H1 (cell line): ENCODE data around the gene ZSCAN5A. TPM values are rescaled to one million over a fixed set of nuclear protein-coding genes. Genes with fewer than 3 reads are reported as not detected.
A peak's percentile ranks its signal among the peaks of the same experiment; 100 is the strongest.
"Not testable (repeated sequence)": the region's sequence is repeated elsewhere in the genome, so short reads cannot be mapped to it uniquely, and the experiment has no call there.

Experiments
- CTCF ChIA-PET: fragments of 300-600 bp; sonication (Branson Sonifier 250); formaldehyde crosslinking; loops from one replicate; lab custom pipeline; 2021; ENCODE audit not compliant: partially characterized antibody; lab: Charles Lee
- POLR2A ChIA-PET: fragments of 300-600 bp; sonication (Branson Sonifier 250); formaldehyde crosslinking; loops from one replicate; lab custom pipeline; 2021; ENCODE audit warnings: inconsistent platforms; ENCODE audit not compliant: partially characterized antibody; lab: Charles Lee
- DNase-seq, 2 experiments: peaks; one replicate each; pipeline versions ENCODE4 v3.0.0 to v3.0.0-alpha.2; 2010 to 2022; ENCODE audit warnings: low spot score in 2 of 2, low read depth in 1 of 2, mixed read lengths in 1 of 2
- FAIRE-seq: peaks from 2 replicates; lab custom pipeline; 2011; peaks lifted over from hg19 to GRCh38; lab: Jason Lieb, UNC
- H2AFZ ChIP-seq: 2 replicates; pipeline ENCODE4 v1.8.1; 2012; ENCODE audit warnings: low read length, inconsistent platforms
- H2AK5ac ChIP-seq: 2 replicates; pipeline ENCODE4 v1.6.1; 2013; ENCODE audit warnings: low read depth, low read length
- H2BK120ac ChIP-seq: replicated peaks from 2 replicates; pipeline ENCODE3; 2013; ENCODE audit warnings: low read depth, low read length, inconsistent platforms
- H2BK12ac ChIP-seq: 2 replicates; pipeline ENCODE4 v1.6.1; 2013; ENCODE audit warnings: low read depth, low read length
- H2BK15ac ChIP-seq: 2 replicates; pipeline ENCODE4 v1.6.1; 2013; ENCODE audit warnings: low read length
- H2BK20ac ChIP-seq: 2 replicates; pipeline ENCODE4 v1.6.1; 2013; ENCODE audit warnings: low read length
- H2BK5ac ChIP-seq: 2 replicates; pipeline ENCODE4 v1.6.1; 2013; ENCODE audit warnings: low read depth, low read length
- H3K14ac ChIP-seq: 2 replicates; pipeline ENCODE4 v1.6.1; 2013; ENCODE audit warnings: inconsistent platforms; ENCODE audit not compliant: insufficient read length
- H3K18ac ChIP-seq: 2 replicates; pipeline ENCODE4 v1.6.1; 2013; ENCODE audit warnings: low read length; ENCODE audit errors: extremely low read depth
- H3K23ac ChIP-seq: 2 replicates; pipeline ENCODE4 v1.6.1; 2013; ENCODE audit warnings: inconsistent platforms; ENCODE audit not compliant: insufficient read length
- H3K23me2 ChIP-seq: 2 replicates; pipeline ENCODE4 v1.6.1; 2013; ENCODE audit warnings: low read depth, low read length
- H3K27ac ChIP-seq: 2 replicates; pipeline ENCODE4 v1.6.1; 2011; ENCODE audit warnings: low read depth, low read length, inconsistent platforms
- H3K27me3 ChIP-seq, 4 experiments: replicated peaks in 1 of 4; 1 replicate in 1 of 4; 2 replicates in 3 of 4; pipeline versions ENCODE4 v1.6.1 to v1.8.1; 2011 to 2013; ENCODE audit warnings: low read length in 3 of 4, mild to moderate bottlenecking in 3 of 4, inconsistent platforms in 2 of 4, mixed read lengths in 2 of 4, moderate library complexity in 1 of 4; ENCODE audit not compliant: control insufficient read depth in 3 of 4, insufficient read depth in 3 of 4; ENCODE audit errors: extremely low read depth in 1 of 4
- H3K36me3 ChIP-seq, 4 experiments: 2 replicates each; pipeline versions ENCODE4 v1.6.1 to v1.8.1; 2011 to 2013; ENCODE audit warnings: mild to moderate bottlenecking in 4 of 4, low read length in 3 of 4, moderate library complexity in 2 of 4, control low read depth in 1 of 4, inconsistent platforms in 1 of 4; ENCODE audit not compliant: insufficient read depth in 4 of 4, control insufficient read depth in 2 of 4
- H3K4ac ChIP-seq: replicated peaks from 2 replicates; pipeline ENCODE3; 2013; ENCODE audit warnings: low read length, low read depth, mixed read lengths, inconsistent platforms; ENCODE audit not compliant: insufficient read length
- H3K4me1 ChIP-seq, 4 experiments: replicated peaks in 1 of 4; 1 replicate in 1 of 4; 2 replicates in 3 of 4; pipeline versions ENCODE4 v1.6.1 to v1.8.1; 2011 to 2013; ENCODE audit warnings: low read length in 3 of 4, inconsistent platforms in 2 of 4, mixed read lengths in 1 of 4; ENCODE audit not compliant: insufficient read depth in 4 of 4, control insufficient read depth in 3 of 4
- H3K4me2 ChIP-seq, 2 experiments: 2 replicates each; pipeline versions ENCODE4 v1.6.1 to v1.8.1; 2011 to 2013; ENCODE audit warnings: low read depth in 2 of 2, low read length in 2 of 2, control low read depth in 1 of 2, inconsistent platforms in 1 of 2, mild to moderate bottlenecking in 1 of 2; ENCODE audit not compliant: insufficient read depth in 1 of 2
- H3K4me3 ChIP-seq, 4 experiments: fragments of 200-600, 300-600 bp in 1 of 4; sonication (generic), shearing (Covaris generic), sonication (Bioruptor Twin) in 1 of 4; 2 replicates each; pipeline versions ENCODE4 v1.5.1 to v1.8.1; 2011 to 2016; ENCODE audit warnings: low read length in 4 of 4, low read depth in 3 of 4, control low read depth in 2 of 4, inconsistent platforms in 2 of 4, mild to moderate bottlenecking in 2 of 4, mixed read lengths in 1 of 4, moderate library complexity in 1 of 4; ENCODE audit not compliant: insufficient read depth in 2 of 4; ENCODE audit errors: extremely low read depth in 1 of 4
- H3K56ac ChIP-seq: replicated peaks from 2 replicates; pipeline ENCODE3; 2013; ENCODE audit warnings: low read depth, mild to moderate bottlenecking, mixed read lengths, low read length, inconsistent platforms; ENCODE audit not compliant: insufficient read length
- H3K79me1 ChIP-seq: 2 replicates; pipeline ENCODE4 v1.6.1; 2013; ENCODE audit warnings: low read depth, low read length, control low read depth
- H3K79me2 ChIP-seq, 2 experiments: 2 replicates each; pipeline versions ENCODE4 v1.6.1 to v1.8.1; 2012 to 2013; ENCODE audit warnings: low read length in 2 of 2, mild to moderate bottlenecking in 2 of 2, inconsistent platforms in 1 of 2; ENCODE audit not compliant: insufficient read depth in 2 of 2, control insufficient read depth in 1 of 2
- H3K9ac ChIP-seq, 4 experiments: replicated peaks in 1 of 4; 1 replicate in 1 of 4; 2 replicates in 3 of 4; pipeline versions ENCODE4 v1.6.1 to v1.8.1; 2011 to 2013; ENCODE audit warnings: low read depth in 3 of 4, low read length in 3 of 4, control low read depth in 2 of 4, mild to moderate bottlenecking in 2 of 4, moderate library complexity in 2 of 4, inconsistent platforms in 1 of 4; ENCODE audit errors: extremely low read depth in 1 of 4
- H3K9me3 ChIP-seq, 2 experiments: 2 replicates each; pipeline versions ENCODE4 v1.6.1 to v1.8.1; 2012 to 2013; ENCODE audit warnings: mild to moderate bottlenecking in 2 of 2, moderate library complexity in 2 of 2, control low read depth in 1 of 2, inconsistent platforms in 1 of 2, low read depth in 1 of 2, low read length in 1 of 2, mixed read lengths in 1 of 2; ENCODE audit not compliant: insufficient read depth in 2 of 2
- H4K20me1 ChIP-seq, 2 experiments: replicated peaks in 1 of 2; 2 replicates each; pipeline versions ENCODE3 to v1.8.1; 2011 to 2013; ENCODE audit warnings: inconsistent platforms in 2 of 2, low read length in 2 of 2, mild to moderate bottlenecking in 1 of 2; ENCODE audit not compliant: insufficient read depth in 2 of 2, control insufficient read depth in 1 of 2
- H4K5ac ChIP-seq: 2 replicates; pipeline ENCODE4 v1.6.1; 2013; ENCODE audit warnings: low read length, low read depth, mixed read lengths, inconsistent platforms; ENCODE audit not compliant: insufficient read length
- H4K8ac ChIP-seq: 2 replicates; pipeline ENCODE4 v1.8.0; 2013; ENCODE audit warnings: mild to moderate bottlenecking, moderate library complexity, low read length, inconsistent platforms; ENCODE audit not compliant: insufficient read depth; ENCODE audit errors: extremely low read depth
- H4K91ac ChIP-seq: replicated peaks from 2 replicates; pipeline ENCODE3; 2013; ENCODE audit warnings: low read length, mixed read lengths, inconsistent platforms; ENCODE audit not compliant: insufficient read length
- CTCF ChIP-seq, 3 experiments: IDR thresholded peaks; 1 replicate in 2 of 3; 2 replicates in 1 of 3; pipeline versions ENCODE4 v1.5.1 to v1.6.1; 2011; ENCODE audit warnings: low read length in 3 of 3, mild to moderate bottlenecking in 3 of 3, inconsistent platforms in 2 of 3, low read depth in 1 of 3, moderate library complexity in 1 of 3; ENCODE audit not compliant: insufficient read depth in 1 of 3; ENCODE audit errors: control extremely low read depth in 1 of 3
- RAD21 ChIP-seq, 2 experiments: IDR thresholded peaks in 1 of 2; conservative IDR thresholded peaks in 1 of 2; 2 replicates each; pipeline ENCODE4 v1.6.1; 2011; ENCODE audit warnings: low read depth in 2 of 2, low read length in 2 of 2, improper control_type of control experiment in 1 of 2, inconsistent platforms in 1 of 2, mild to moderate bottlenecking in 1 of 2, moderate library complexity in 1 of 2
- WGBS, 2 experiments: shearing (Covaris generic) in 1 of 2; methylation state at CpG; one replicate each; pipeline versions ENCODE4 v1.1.6 to v1.1.7; 2013 to 2015; ENCODE audit warnings: low lambda C conversion rate in 2 of 2, mixed read lengths in 2 of 2, inconsistent platforms in 1 of 2, low coverage in 1 of 2, missing lambda C conversion rate in 1 of 2; ENCODE audit not compliant: insufficient replicate concordance in 2 of 2, insufficient coverage in 1 of 2, insufficient read length in 1 of 2; ENCODE audit errors: extremely low coverage in 1 of 2, missing lambda C conversion rate in 1 of 2; 5-methylcytosine and 5-hydroxymethylcytosine counted together
- polyA plus RNA-seq, 7 experiments: library from polyadenylated mRNA; depleted of rRNA in 3 of 7; stranded (reverse) in 5 of 7; unstranded in 2 of 7; fragments of >200 nt in 5 of 7; fragments of 200-250 nt in 2 of 7; gene quantifications; 1 replicate in 5 of 7; 2 replicates in 1 of 7; 4 replicates in 1 of 7; pipeline versions ENCODE4 v1.2.1 to v1.2.3, GENCODE V29; 2011 to 2013; ENCODE audit warnings: missing spikeins in 2 of 7, mixed read lengths in 2 of 7
- total RNA-seq: library from RNA; stranded (reverse); fragmentation: NEBNext Ultra II Directional; extraction: Animal tissue kit (Norgen Biotek cat#: 25700); gene quantifications from 2 replicates; pipeline ENCODE4 v1.2.1, GENCODE V29; 2021

Gene ZSCAN5A
- total and polyA plus RNA-seq, 2 of the 8 experiments (the other 6 are each of a cell fraction or from before 2014, with no cell fraction given), result 8.6 to 11.0 TPM

DNA sequence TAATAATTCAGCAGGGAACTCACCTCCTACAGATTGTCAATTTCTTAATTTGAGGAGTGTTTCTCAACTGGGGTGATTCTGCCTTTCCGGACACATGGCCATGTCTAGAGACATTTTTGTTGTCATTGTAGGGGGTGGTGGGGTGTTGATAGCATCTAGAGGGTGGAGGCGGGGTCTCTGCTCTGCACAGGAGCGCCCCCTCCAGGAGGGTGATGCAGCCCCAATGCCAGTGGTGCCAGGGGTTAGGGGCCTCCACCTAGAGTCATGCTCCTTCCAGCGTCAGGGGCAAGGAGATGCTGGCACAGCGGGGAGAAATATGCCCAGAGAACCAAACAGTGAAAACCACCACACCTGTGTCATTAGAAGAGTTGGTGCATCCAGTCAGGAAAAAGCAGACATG, 107.1 kb downstream of the ZSCAN5A start:
- H4K8ac ChIP-seq, H3K4me3 ChIP-seq, H3K27me3 ChIP-seq, H3K27ac ChIP-seq, H3K23me2 ChIP-seq, H3K4ac ChIP-seq, H2BK15ac ChIP-seq, H3K56ac ChIP-seq, H4K20me1 ChIP-seq, H3K79me2 ChIP-seq, H2AFZ ChIP-seq, H2BK20ac ChIP-seq, H4K91ac ChIP-seq, H3K9me3 ChIP-seq, H3K4me2 ChIP-seq, H2AK5ac ChIP-seq, H3K9ac ChIP-seq, H3K4me1 ChIP-seq, H2BK5ac ChIP-seq, H3K18ac ChIP-seq, POLR2A ChIA-PET, H3K36me3 ChIP-seq, H2BK12ac ChIP-seq, H2BK120ac ChIP-seq, H3K14ac ChIP-seq, DNase-seq, FAIRE-seq, H3K23ac ChIP-seq, H3K79me1 ChIP-seq, H4K5ac ChIP-seq: not testable (repeated sequence)
- CTCF ChIA-PET, result interaction anchor here (1.1 to 1.7 kb wide), 3 partner anchors 8 to 17 kb away, joined by 4 to 6 read pairs (median 4); no protein-coding TSS in a partner anchor
- TF ChIP-seq CTCF (IDR thresholded peaks at IDR 0.05; ENCODE audit: control extremely low read depth in 1 of 3, insufficient read depth in 1 of 3, low read depth in 1 of 3, low read length in 3 of 3), result peak; percentile 11 to 24 (median 13); a peak in 2 of 4 replicates
- TF ChIP-seq RAD21 (IDR thresholded peaks at IDR 0.05 in 1 of 2, conservative IDR thresholded peaks at IDR 0.05 in 1 of 2; ENCODE audit: low read depth in 2 of 2, low read length in 2 of 2), result peak; percentile 6 to 17; a peak in 2 of 4 replicates
- WGBS, 2 experiments, result 90% methylated on average over 3 of the region's 5 CpGs; no CpG with 5 or more reads in 1 of the 2 experiments
